Ovary (tissue), 9 donors: ENCODE results near the gene LRTM1. TPM values are rescaled to one million over a fixed set of nuclear protein-coding genes. Genes with fewer than 3 reads are reported as not detected.

Experiments used
- DNase-seq, 5 donors: peaks; one replicate each; pipeline ENCODE4 v3.0.0-alpha.2; 2019 to 2020
- H3K27ac ChIP-seq, 2 donors: fragments of 200-600 bp; one replicate each; pipeline versions ENCODE4 v1.5.1 to v1.8.0; 2019 to 2022
- H3K27me3 ChIP-seq: fragments of 200-600 bp; one replicate; pipeline ENCODE4 v1.8.0; 2022
- H3K36me3 ChIP-seq: fragments of 200-600 bp; sonication (generic); one replicate; pipeline ENCODE4 v1.5.1; 2019
- H3K4me1 ChIP-seq: one replicate; pipeline ENCODE4 v1.8.1; 2013; ENCODE audit warnings: mild to moderate bottlenecking, moderate library complexity; ENCODE audit not compliant: insufficient read depth
- H3K4me3 ChIP-seq: fragments of 200-600 bp; sonication (generic); one replicate; pipeline ENCODE4 v1.5.1; 2017
- H3K9me3 ChIP-seq, 2 donors: fragments of 200-600 bp in 1 of 2; sonication (generic) in 1 of 2; one replicate each; pipeline versions ENCODE4 v1.5.1 to v1.8.1; 2013 to 2019; ENCODE audit warnings: mild to moderate bottlenecking in 1 of 2, moderate library complexity in 1 of 2
- EP300 ChIP-seq: sonication (generic); formaldehyde crosslinking; IDR thresholded peaks from one replicate; pipeline ENCODE4 v1.6.1; 2017; ENCODE audit warnings: antibody characterized with exemption
- POLR2A ChIP-seq: fragments of 450-650 bp; IDR thresholded peaks from one replicate; pipeline ENCODE4 v1.6.1; 2017; ENCODE audit warnings: antibody characterized with exemption, mild to moderate bottlenecking, moderate library complexity
- WGBS, 3 donors: extraction: QIAGEN DNeasy Blood & Tissue Kit in 1 of 3; methylation state at CpG; one replicate each; pipeline versions ENCODE4 v1.1.5 to v1.1.7; 2013 to 2017; 5-methylcytosine and 5-hydroxymethylcytosine counted together
- intact Hi-C, 4 donors: fragments of 100-400 bp; cut with DNase I; formaldehyde crosslinking; loops; one replicate each; pipeline versions ENCODE4 v1.11.0 to v1.15.1; 2022 to 2023
- polyA plus RNA-seq, 2 donors: library from polyadenylated mRNA; stranded (reverse); fragments of 200-250 nt in 1 of 2; fragments of 350-450 nt in 1 of 2; fragmentation: Illumina TruSeq in 1 of 2; extraction: RNeasy Lipid Tissue Mini Kit (QIAGEN cat#74804) in 1 of 2; gene quantifications; one replicate each; pipeline ENCODE4 v1.2.3, GENCODE V29; 2013 to 2014
- total RNA-seq, 7 donors: library from RNA; depleted of rRNA in 2 of 7; stranded (reverse); fragments of >200 nt in 2 of 7; fragmentation: NEBNext Ultra II Directional in 3 of 7; extraction: Animal tissue kit (Norgen Biotek cat#: 25700) in 3 of 7; gene quantifications; one replicate each; pipeline versions ENCODE4 v1.1.0 to v1.2.4, GENCODE V29; 2016 to 2023
- TF ChIP-seq, protein P1 (sequence below), 3 donors: fragments of 450-650 bp in 2 of 3; fragments of 200-600 bp in 1 of 3; IDR thresholded peaks; one replicate each; pipeline versions ENCODE4 v1.5.1 to v1.8.0; 2016 to 2022; ENCODE audit warnings: antibody characterized with exemption in 3 of 3, mild to moderate bottlenecking in 1 of 3
- donor health status: DM: no; HTN: no; CAD: no; lungs with moderate emphysema.
- donor health status: DM: no; HTN: no; CAD: no.
- donor health status: Bipolar disorder and iron deficiency.
- donor health status: DM: yes; HTN: yes; CAD: no.
- donor health status: DM: no; HTN: no; CAD: no.
- donor health status: DM: yes; HTN: yes; CAD: no.

The LRTM1 gene
- total and polyA plus RNA-seq, 9 donors, result not detected

GRCh38 chr3:54901906-54902685 is 25.8 kb downstream of the LRTM1 start:
- Histone ChIP-seq H3K27ac (no peak overlapping the region), H3K4me1 (peaks cover 2% of the 10 kb centered on the region)
- DNase-seq, result no peak

DNA sequence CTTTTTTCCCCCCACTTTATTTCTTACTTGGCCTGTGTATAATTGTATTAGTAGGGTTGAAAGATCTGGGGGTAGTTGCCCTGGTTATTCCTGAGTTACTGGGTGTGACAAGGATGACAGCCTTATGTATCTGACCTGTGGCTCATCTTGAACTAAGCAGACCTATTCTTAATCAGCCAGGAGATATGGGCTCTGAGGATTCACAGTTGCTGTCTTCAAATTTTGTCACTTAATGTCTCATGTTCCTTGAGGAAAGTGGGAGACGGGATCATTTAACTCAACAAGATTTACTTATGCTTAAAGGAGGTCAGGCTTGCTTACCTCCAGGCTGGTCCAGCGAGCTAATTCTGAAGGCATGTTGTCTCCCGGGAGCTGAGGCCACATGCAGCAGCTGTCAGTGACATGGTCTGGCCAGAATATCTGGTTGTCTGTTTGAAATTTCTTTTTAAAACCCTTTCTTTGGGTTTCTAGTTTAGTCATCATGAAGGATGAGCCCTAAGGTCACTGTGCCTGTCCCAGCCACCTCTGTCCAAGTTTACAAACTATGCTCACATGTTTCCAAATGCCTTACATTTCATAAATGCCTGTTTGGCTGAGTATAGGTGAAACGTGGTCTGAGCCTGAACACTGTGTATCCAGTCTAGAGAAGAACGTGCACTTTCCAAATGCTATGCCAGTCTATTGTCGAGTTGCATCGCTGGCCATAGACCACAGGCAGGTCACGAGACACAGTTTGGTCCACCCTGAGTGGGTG is 26.8 kb downstream of the LRTM1 start:
- no peaks in the 10 kb centered on the region for H3K9me3 ChIP-seq
- no peaks in the 10 kb centered on the region for H3K36me3 ChIP-seq
- no peak overlapping the region for H3K4me3 ChIP-seq
- H3K27ac ChIP-seq, result no peak overlapping the region
- TF ChIP-seq POLR2A (no peak), EP300 (no peak)
- TF ChIP-seq, protein P1, sequence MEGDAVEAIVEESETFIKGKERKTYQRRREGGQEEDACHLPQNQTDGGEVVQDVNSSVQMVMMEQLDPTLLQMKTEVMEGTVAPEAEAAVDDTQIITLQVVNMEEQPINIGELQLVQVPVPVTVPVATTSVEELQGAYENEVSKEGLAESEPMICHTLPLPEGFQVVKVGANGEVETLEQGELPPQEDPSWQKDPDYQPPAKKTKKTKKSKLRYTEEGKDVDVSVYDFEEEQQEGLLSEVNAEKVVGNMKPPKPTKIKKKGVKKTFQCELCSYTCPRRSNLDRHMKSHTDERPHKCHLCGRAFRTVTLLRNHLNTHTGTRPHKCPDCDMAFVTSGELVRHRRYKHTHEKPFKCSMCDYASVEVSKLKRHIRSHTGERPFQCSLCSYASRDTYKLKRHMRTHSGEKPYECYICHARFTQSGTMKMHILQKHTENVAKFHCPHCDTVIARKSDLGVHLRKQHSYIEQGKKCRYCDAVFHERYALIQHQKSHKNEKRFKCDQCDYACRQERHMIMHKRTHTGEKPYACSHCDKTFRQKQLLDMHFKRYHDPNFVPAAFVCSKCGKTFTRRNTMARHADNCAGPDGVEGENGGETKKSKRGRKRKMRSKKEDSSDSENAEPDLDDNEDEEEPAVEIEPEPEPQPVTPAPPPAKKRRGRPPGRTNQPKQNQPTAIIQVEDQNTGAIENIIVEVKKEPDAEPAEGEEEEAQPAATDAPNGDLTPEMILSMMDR (IDR thresholded peaks at IDR 0.05), result no peak
- 50 to 57% (median 54%) methylated on average over 8 of the region's 8 CpGs for WGBS, 3 donors
- H3K4me1 ChIP-seq, result peaks cover 2% of the 10 kb centered on the region
- intact Hi-C loops, result no loop called here
- DNase-seq, result no peak
- no peaks in the 10 kb centered on the region for H3K27me3 ChIP-seq

More at GRCh38 chr3:54901906-54902685, 25.8 kb downstream of the LRTM1 start:
- 74 to 88% (median 84%) methylated on average over 4 of the region's 4 CpGs for WGBS, 3 donors
- Histone ChIP-seq H3K4me3 (no peak overlapping the region), H3K36me3 (no peaks in the 10 kb centered on the region), H3K9me3 (no peaks in the 10 kb centered on the region), H3K27me3 (no peaks in the 10 kb centered on the region)
- TF ChIP-seq, protein P1 (IDR thresholded peaks at IDR 0.05), result no peak
- TF ChIP-seq EP300 (no peak), POLR2A (no peak)
- intact Hi-C loops, result no loop called here

DNA sequence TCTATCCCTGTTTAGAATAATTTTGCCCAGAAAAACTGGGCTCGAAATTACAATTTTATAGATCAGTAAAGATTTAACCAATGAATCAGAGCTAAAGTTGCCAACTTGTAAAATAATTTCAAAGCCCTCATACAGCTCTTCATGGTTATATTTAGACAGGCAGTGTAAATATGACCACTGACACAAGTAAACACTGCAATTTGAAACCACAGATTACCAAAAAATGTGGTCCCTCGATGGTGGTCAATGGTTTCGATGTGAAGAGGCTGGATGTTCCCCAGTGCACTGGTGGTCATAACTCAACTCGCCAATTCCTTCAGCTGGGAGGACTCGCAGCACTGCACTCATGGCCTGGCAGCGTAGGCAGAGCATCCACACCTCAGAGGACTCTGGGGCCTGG is 28.6 kb downstream of the LRTM1 start:
- peaks cover 2% of the 10 kb centered on the region for H3K4me1 ChIP-seq
- intact Hi-C loops, result no loop called here
- 83 to 87% (median 84%) methylated on average over 6 of the region's 6 CpGs for WGBS, 3 donors
- no peak for DNase-seq
- no peak overlapping the region for H3K4me3 ChIP-seq
- H3K27me3 ChIP-seq, result no peaks in the 10 kb centered on the region
- no peaks in the 10 kb centered on the region for H3K9me3 ChIP-seq
- H3K36me3 ChIP-seq, result no peaks in the 10 kb centered on the region
- TF ChIP-seq, protein P1 (IDR thresholded peaks at IDR 0.05), result no peak
- no peak for TF ChIP-seq POLR2A
- no peak for TF ChIP-seq EP300
- no peak overlapping the region for H3K27ac ChIP-seq

- H3K4me1 ChIP-seq, result no peaks in the 10 kb centered on the region
- H3K36me3 ChIP-seq, result no peaks in the 10 kb centered on the region
- no peaks in the 10 kb centered on the region for H3K27me3 ChIP-seq
- no peak overlapping the region for H3K4me3 ChIP-seq
- intact Hi-C loops, result no loop called here
- no peak overlapping the region for H3K27ac ChIP-seq
- no peak for DNase-seq
- 85 to 87% (median 86%) methylated on average over 3 of the region's 3 CpGs for WGBS, 3 donors
- no peaks in the 10 kb centered on the region for H3K9me3 ChIP-seq
- no peak for TF ChIP-seq EP300
- TF ChIP-seq, protein P1 (IDR thresholded peaks at IDR 0.05), result no peak
- TF ChIP-seq POLR2A, result no peak
These were observed 30.7 kb downstream of the LRTM1 start for GRCh38 chr3:54897028-54897711.
